ENCODE results near the gene PPL.

PPL gene

GRCh38 chr16:4945560-4946502 is 8.9 kb upstream of the PPL start (continued):
- no peak for TF ChIP-seq ZNF513 (tag by site-specific recombination; IDR thresholded peaks at IDR 0.05)

GRCh38 chr16:4944333-4945281 is 7.7 kb upstream of the PPL start:
- Histone ChIP-seq H3K27ac (ENCODE audit: extremely low read depth, low read depth, low read length) (peak overlapping the region; percentile 79), H3K4me1 (ENCODE audit: control insufficient read depth, insufficient read depth, low read length) (peaks cover 29% of the 10 kb centered on the region), H3K9me3 (ENCODE audit: control insufficient read depth, insufficient read depth, low read depth, low read length) (no peaks in the 10 kb centered on the region), H3K4me3 (ENCODE audit: low read depth, low read length) (no peak overlapping the region), H3K36me3 (ENCODE audit: control insufficient read depth in 2 of 2, insufficient read depth in 1 of 2, low read length in 2 of 2) (no peaks in the 10 kb centered on the region)
- POLR2A ChIA-PET, result interaction anchor here (1.2 to 1.3 kb wide), 3 partner anchors 8 to 211 kb away, joined by 4 to 8 read pairs (median 7); partner anchors contain the start of genes ANKS3, DNAAF8, PPL and SEC14L5
- CTCF ChIA-PET, result interaction anchor here (0.6 kb wide), 3 partner anchors 98 to 1921 kb away, joined by 3 to 4 read pairs (median 3); partner anchors contain the start of gene HCFC1R1
- TF ChIP-seq ZNF768 (tag by site-specific recombination; IDR thresholded peaks at IDR 0.05) (no peak), WT1 (tag by site-specific recombination; IDR thresholded peaks at IDR 0.05) (peak; percentile 93), ZBTB48 (tag by site-specific recombination; IDR thresholded peaks at IDR 0.05) (peak; percentile 89), PBX3 (CRISPR knock-in tag; IDR thresholded peaks at IDR 0.05) (no peak), ZNF585B (tag by site-specific recombination; IDR thresholded peaks at IDR 0.05) (no peak), ZNF155 (tag by site-specific recombination; IDR thresholded peaks at IDR 0.05) (no peak), ZNF830 (tag by site-specific recombination; IDR thresholded peaks at IDR 0.05; ENCODE audit: low read depth) (no peak), ZNF707 (tag by site-specific recombination; IDR thresholded peaks at IDR 0.05) (no peak), PRDM6 (tag by site-specific recombination; IDR thresholded peaks at IDR 0.05) (no peak; the same call in 1 of the 2 replicates), KLF8 (tag by site-specific recombination; IDR thresholded peaks at IDR 0.05) (peak; percentile 95), ZBTB26 (tag by site-specific recombination; optimal IDR thresholded peaks at IDR 0.05) (peak; percentile 24), PRDM1 (tag by site-specific recombination; IDR thresholded peaks at IDR 0.05) (no peak; the same call in 1 of the 2 replicates), ZNF391 (tag by site-specific recombination; IDR thresholded peaks at IDR 0.05; ENCODE audit: borderline replicate concordance, low read depth) (peak; percentile 82; the same call in 1 of the 2 replicates), ZNF175 (tag by site-specific recombination; IDR thresholded peaks at IDR 0.05) (no peak), ZNF248 (tag by site-specific recombination; IDR thresholded peaks at IDR 0.05) (no peak), ZNF138 (tag by site-specific recombination; IDR thresholded peaks at IDR 0.05; ENCODE audit: borderline replicate concordance) (no peak), ZNF366 (tag by site-specific recombination; conservative IDR thresholded peaks at IDR 0.05) (peak; percentile 73), ZBTB11 (tag by site-specific recombination; conservative IDR thresholded peaks at IDR 0.05; ENCODE audit: low read depth) (no peak), ZNF555 (tag by site-specific recombination; conservative IDR thresholded peaks at IDR 0.05) (no peak), FEZF1 (tag by site-specific recombination; IDR thresholded peaks at IDR 0.05) (peak; percentile 83), HOXC10 (CRISPR knock-in tag; IDR thresholded peaks at IDR 0.05) (no peak), GLIS1 (tag by site-specific recombination; IDR thresholded peaks at IDR 0.05) (peak; percentile 98), ZNF677 (tag by site-specific recombination; IDR thresholded peaks at IDR 0.05) (no peak)

Measured in HEK293 (cell line).